B cell (primary cell): ENCODE data around the gene DIAPH1. TPM values are rescaled to one million over a fixed set of nuclear protein-coding genes. Genes with fewer than 3 reads are reported as not detected.

Experiments
- ATAC-seq: fragments of 200-7000 bp; cut with Tn5 transposase; one replicate; pipeline ENCODE4 v1.10.0; 2021; ENCODE audit warnings: low read depth, mild to moderate bottlenecking, moderate number of reproducible peaks, moderate library complexity
- CTCF ChIA-PET: fragments of 350-600 bp; sonication (Branson Sonifier 250); formaldehyde crosslinking; loops from one replicate; lab custom pipeline; 2021; ENCODE audit warnings: antibody characterized with exemption, inconsistent platforms; lab: Charles Lee
- POLR2A ChIA-PET: fragments of 350-600 bp; sonication (Branson Sonifier 250); formaldehyde crosslinking; loops from one replicate; lab custom pipeline; 2021; ENCODE audit warnings: antibody characterized with exemption; lab: Charles Lee
- DNase-seq: peaks from one replicate; pipeline ENCODE4 v3.0.0; 2013
- H2AFZ ChIP-seq: 2 replicates; pipeline ENCODE4 v1.6.1; 2012; ENCODE audit warnings: mild to moderate bottlenecking, low read depth, low read length; ENCODE audit not compliant: insufficient read depth, poor library complexity, severe bottlenecking
- H3K27ac ChIP-seq, 2 donors: 1 replicate in 1 of 2; 2 replicates in 1 of 2; pipeline ENCODE4 v1.5.1; 2012 to 2013; ENCODE audit warnings: low read length in 2 of 2, mild to moderate bottlenecking in 2 of 2, moderate library complexity in 1 of 2
- H3K27me3 ChIP-seq, 4 experiments: fragments of 200-600 bp in 1 of 4; sonication (generic) in 1 of 4; replicated peaks in 1 of 4; 1 replicate in 2 of 4; 2 replicates in 2 of 4; pipeline versions ENCODE4 v1.6.1 to v1.7.0; 2013 to 2016; ENCODE audit warnings: low read length in 3 of 4, mild to moderate bottlenecking in 2 of 4, mixed read lengths in 1 of 4, moderate library complexity in 1 of 4; ENCODE audit not compliant: insufficient read depth in 4 of 4, control insufficient read depth in 3 of 4; ENCODE audit errors: control extremely low read depth in 1 of 4
- H3K36me3 ChIP-seq, 2 experiments: replicated peaks in 1 of 2; 1 replicate in 1 of 2; 2 replicates in 1 of 2; pipeline versions ENCODE4 v1.6.1 to v1.7.1; 2013; ENCODE audit warnings: low read length in 1 of 2; ENCODE audit not compliant: insufficient read depth in 2 of 2, control insufficient read depth in 1 of 2; ENCODE audit errors: control extremely low read depth in 1 of 2, extremely low read depth in 1 of 2
- H3K4me1 ChIP-seq, 2 donors: fragments of 200-600 bp in 1 of 2; sonication (generic) in 1 of 2; 1 replicate in 1 of 2; 2 replicates in 1 of 2; pipeline versions ENCODE4 v1.5.1 to v1.6.1; 2013 to 2017; ENCODE audit warnings: low read length in 2 of 2; ENCODE audit not compliant: control insufficient read depth in 2 of 2, insufficient read depth in 2 of 2
- H3K4me2 ChIP-seq: replicated peaks from 2 replicates; pipeline ENCODE3; 2012; ENCODE audit warnings: mild to moderate bottlenecking, low read depth, low read length; ENCODE audit not compliant: poor library complexity, severe bottlenecking
- H3K4me3 ChIP-seq, 5 experiments: fragments of 200-600 bp in 1 of 5; sonication (generic) in 1 of 5; 1 replicate in 3 of 5; 2 replicates in 2 of 5; pipeline versions ENCODE4 v1.5.1 to v1.7.0; 2011 to 2016; ENCODE audit warnings: low read length in 4 of 5, mild to moderate bottlenecking in 4 of 5, low read depth in 2 of 5, control low read depth in 1 of 5, moderate library complexity in 1 of 5; ENCODE audit not compliant: insufficient read depth in 1 of 5; ENCODE audit errors: control extremely low read depth in 1 of 5, extremely low read depth in 1 of 5
- H3K79me2 ChIP-seq: fragments of 200-600 bp; sonication (generic); one replicate; pipeline ENCODE4 v1.6.0; 2016; ENCODE audit warnings: low read length; ENCODE audit not compliant: control insufficient read depth, insufficient read depth
- H3K9ac ChIP-seq: fragments of 200-600 bp; sonication (generic); 2 replicates; pipeline ENCODE4 v1.6.1; 2017; ENCODE audit warnings: mild to moderate bottlenecking, low read length, moderate library complexity
- H3K9me3 ChIP-seq, 3 donors: one replicate each; pipeline versions ENCODE4 v1.6.1 to v1.7.1; 2013; ENCODE audit warnings: low read length in 2 of 3; ENCODE audit not compliant: control insufficient read depth in 2 of 3, insufficient read depth in 1 of 3; ENCODE audit errors: control extremely low read depth in 1 of 3
- H4K20me1 ChIP-seq: 2 replicates; pipeline ENCODE4 v1.6.0; 2012; ENCODE audit warnings: mild to moderate bottlenecking, low read length; ENCODE audit not compliant: insufficient read depth, control insufficient read depth, poor library complexity, severe bottlenecking
- H3K27ac Mint-ChIP-seq: one replicate; pipeline ENCODE4 v1.8.0; 2021; ENCODE audit warnings: mixed read lengths
- H3K27me3 Mint-ChIP-seq: one replicate; pipeline ENCODE4 v1.8.0; 2021; ENCODE audit warnings: mixed read lengths
- H3K4me1 Mint-ChIP-seq: one replicate; pipeline ENCODE4 v1.8.0; 2021; ENCODE audit warnings: mixed read lengths
- H3K4me3 Mint-ChIP-seq: one replicate; pipeline ENCODE4 v1.8.0; 2021; ENCODE audit warnings: mixed read lengths
- H3K9me3 Mint-ChIP-seq: one replicate; pipeline ENCODE4 v1.8.0; 2022; ENCODE audit warnings: mixed read lengths; ENCODE audit not compliant: insufficient read depth
- CTCF ChIP-seq: fragments of 200-600 bp; IDR thresholded peaks from one replicate; pipeline ENCODE4 v1.8.0; 2022; ENCODE audit warnings: antibody characterized with exemption, mild to moderate bottlenecking
- EZH2 ChIP-seq: IDR thresholded peaks from 2 replicates; pipeline ENCODE4 v1.6.1; 2012; ENCODE audit warnings: borderline replicate concordance, low read depth, mild to moderate bottlenecking, moderate library complexity, low read length; ENCODE audit not compliant: insufficient read depth, poor library complexity, severe bottlenecking
- WGBS: methylation state at CpG from one replicate; pipeline ENCODE4 v1.1.5; 2013; ENCODE audit warnings: missing lambda C conversion rate; ENCODE audit not compliant: insufficient coverage; 5-methylcytosine and 5-hydroxymethylcytosine counted together
- intact Hi-C: fragments of 100-400 bp; cut with micrococcal nuclease; formaldehyde crosslinking; loops from one replicate; pipeline ENCODE4 v1.10.0; 2022
- polyA minus RNA-seq: library from RNA; depleted of rRNA, polyadenylated mRNA; stranded (reverse); fragments of >200 nt; gene quantifications from 2 replicates; pipeline ENCODE4 v1.2.3, GENCODE V29; 2012
- polyA plus RNA-seq: library from polyadenylated mRNA; depleted of rRNA; stranded (reverse); fragments of >200 nt; gene quantifications from 2 replicates; pipeline ENCODE4 v1.2.3, GENCODE V29; 2012
- total RNA-seq, 2 donors: library from RNA; stranded (reverse); fragments of 120-200 nt in 1 of 2; gene quantifications; 1 replicate in 1 of 2; 2 replicates in 1 of 2; pipeline versions ENCODE4 v1.2.3 to v1.2.4, GENCODE V29; 2013 to 2022

DIAPH1 gene
- total RNA-seq (111 and 113 TPM in 2 replicates), polyA plus RNA-seq (59.7 and 61.5 TPM in 2 replicates), polyA minus RNA-seq (37.0 and 54.4 TPM in 2 replicates)
- total RNA-seq (2013): 37.2 TPM

GRCh38 chr5:141618804-141619554, at the start of gene DIAPH1:
TSS of gene DIAPH1 (minus strand) at chr5:141619000. CDS start at chr5:141618914, 86 bp downstream.
- ChIA-PET POLR2A (interaction anchor here (0.5 to 4.4 kb wide), 12 partner anchors 8 to 298 kb away, joined by 3 to 34 read pairs (median 6); partner anchors contain the start of genes FCHSD1, HDAC3, RELL2 and TAF7), CTCF (interaction anchor here (0.5 to 28.1 kb wide), 22 partner anchors 9 to 350 kb away, joined by 3 to 760 read pairs (median 5); partner anchors contain the start of genes DELE1, FCHSD1, HDAC3 and PCDHGB6)
- H3K4me3 Mint-ChIP-seq: peak within 1 kb of the TSS; percentile 93
- intact Hi-C loops: loop anchor here (1.0 to 2.0 kb wide), 7 partner anchors 14 to 299 kb away; partner anchors contain the start of genes FCHSD1, HDAC3, PCDHGA12 and RELL2
- ATAC-seq (peak; percentile 89), DNase-seq (peak; percentile 99)
- H3K4me3 ChIP-seq: peak within 1 kb of the TSS; percentile 84 to 98 (median 94)
- H3K9me3 ChIP-seq: peaks cover 0 to 4% (median 0%) of the 10 kb centered on the region in 3 donors
- H3K9me3 Mint-ChIP-seq: no peaks in the 10 kb centered on the region
- H3K79me2 ChIP-seq: peaks cover 69% of the 10 kb centered on the region
- H3K27ac Mint-ChIP-seq: peak within 1 kb of the TSS; percentile 91
- TF ChIP-seq CTCF: peak; percentile 94
- no peak for TF ChIP-seq EZH2
- H3K4me2 ChIP-seq: peak within 1 kb of the TSS; percentile 84
- 2% methylated on average over 70 of the region's 70 CpGs for WGBS
- no peaks in the 10 kb centered on the region for H3K27me3 ChIP-seq
- peaks cover 52 to 55% of the 10 kb centered on the region in 2 donors for H3K4me1 ChIP-seq
- H3K4me1 Mint-ChIP-seq: peaks cover 59% of the 10 kb centered on the region
- H3K36me3 ChIP-seq: peaks cover 0 to 26% of the 10 kb centered on the region in 2 experiments
- peak within 1 kb of the TSS; percentile 93 for H3K9ac ChIP-seq
- H3K27ac ChIP-seq: peak within 1 kb of the TSS; percentile 86 to 92
- H2AFZ ChIP-seq: peak within 1 kb of the TSS; percentile 85
- peaks cover 9% of the 10 kb centered on the region for H4K20me1 ChIP-seq
- H3K27me3 Mint-ChIP-seq: no peaks in the 10 kb centered on the region
